Endothelial cell of umbilical vein (primary cell): ENCODE measurements around the gene MIER2. TPM values are rescaled to one million over a fixed set of nuclear protein-coding genes. Genes with fewer than 3 reads are reported as not detected.

Experiments
- BruUV-seq: library from RNA; stranded (reverse); fragments of 400-500 nt; replicated peaks from 2 replicates; lab custom pipeline; 2021; lab: Mats Ljungman, UMichigan
- CTCF ChIA-PET: fragments of 300-600, 350-600 bp; sonication (Branson Sonifier 250); formaldehyde crosslinking; loops from one replicate; lab custom pipeline; 2021; ENCODE audit warnings: antibody characterized with exemption, inconsistent platforms; lab: Charles Lee
- POLR2A ChIA-PET: fragments of 300-600, 350-600 bp; sonication (Branson Sonifier 250); formaldehyde crosslinking; loops from one replicate; lab custom pipeline; 2021; ENCODE audit warnings: antibody characterized with exemption, inconsistent platforms; lab: Charles Lee
- DNase-seq: peaks from one replicate; pipeline ENCODE4 v3.0.0-alpha.2; 2011; ENCODE audit warnings: low read depth, low spot score
- FAIRE-seq: peaks from 2 replicates; lab custom pipeline; 2011; peaks lifted over from hg19 to GRCh38; lab: Jason Lieb, UNC
- H2AFZ ChIP-seq: 2 replicates; pipeline ENCODE4 v1.6.0; 2012; ENCODE audit warnings: low read depth, low read length, control low read depth, inconsistent platforms
- H3K27ac ChIP-seq: 2 replicates; pipeline ENCODE4 v1.5.1; 2011; ENCODE audit warnings: low read depth, mild to moderate bottlenecking, control low read depth, low read length, moderate library complexity; ENCODE audit not compliant: insufficient read depth
- H3K27me3 ChIP-seq, 2 experiments: 2 replicates each; pipeline versions ENCODE4 v1.6.0 to v1.6.1; 2011; ENCODE audit warnings: low read length in 2 of 2, mixed read lengths in 1 of 2; ENCODE audit not compliant: control insufficient read depth in 2 of 2, insufficient read depth in 2 of 2
- H3K36me3 ChIP-seq, 2 experiments: 2 replicates in 1 of 2; 3 replicates in 1 of 2; pipeline ENCODE4 v1.5.1; 2011; ENCODE audit warnings: low read length in 2 of 2, mild to moderate bottlenecking in 1 of 2, moderate library complexity in 1 of 2; ENCODE audit not compliant: control insufficient read depth in 2 of 2, insufficient read depth in 2 of 2; ENCODE audit errors: extremely low read depth in 1 of 2
- H3K4me1 ChIP-seq: 3 replicates; pipeline ENCODE4 v1.5.1; 2011; ENCODE audit warnings: mild to moderate bottlenecking, low read length; ENCODE audit not compliant: control insufficient read depth, insufficient read depth; ENCODE audit errors: extremely low read depth
- H3K4me2 ChIP-seq: 2 replicates; pipeline ENCODE4 v1.6.1; 2011; ENCODE audit warnings: low read length, control low read depth, mixed read lengths; ENCODE audit not compliant: insufficient read depth
- H3K4me3 ChIP-seq, 3 experiments: fragments of 200-600 bp in 1 of 3; sonication (generic), shearing (Covaris generic) in 1 of 3; replicated peaks in 1 of 3; 2 replicates each; pipeline ENCODE4 v1.5.1; 2011 to 2016; ENCODE audit warnings: control low read depth in 3 of 3, low read length in 3 of 3, mild to moderate bottlenecking in 2 of 3, inconsistent platforms in 1 of 3, low read depth in 1 of 3, moderate library complexity in 1 of 3; ENCODE audit not compliant: insufficient read depth in 1 of 3
- H3K79me2 ChIP-seq: 2 replicates; pipeline ENCODE4 v1.6.0; 2012; ENCODE audit warnings: low read length, inconsistent platforms; ENCODE audit not compliant: control insufficient read depth, insufficient read depth
- H3K9ac ChIP-seq: replicated peaks from 2 replicates; pipeline ENCODE3; 2011; ENCODE audit warnings: low read length, control low read depth; ENCODE audit not compliant: insufficient read depth; ENCODE audit errors: extremely low read depth
- H3K9me1 ChIP-seq: replicated peaks from 3 replicates; pipeline ENCODE4 v1.6.0; 2011; ENCODE audit warnings: mild to moderate bottlenecking, low read length; ENCODE audit not compliant: control insufficient read depth, insufficient read depth; ENCODE audit errors: extremely low read depth
- H3K9me3 ChIP-seq: replicated peaks from 2 replicates; pipeline ENCODE4 v1.5.1; 2012; ENCODE audit warnings: low read length, inconsistent platforms; ENCODE audit not compliant: control insufficient read depth, insufficient read depth
- H4K20me1 ChIP-seq: replicated peaks from 2 replicates; pipeline ENCODE3; 2011; ENCODE audit warnings: mild to moderate bottlenecking, low read length; ENCODE audit not compliant: control insufficient read depth, insufficient read depth; ENCODE audit errors: extremely low read depth
- CTCF ChIP-seq, 2 donors: IDR thresholded peaks; 1 replicate in 1 of 2; 2 replicates in 1 of 2; pipeline ENCODE4 v1.5.1; 2011; ENCODE audit warnings: low read length in 2 of 2, mild to moderate bottlenecking in 2 of 2, moderate library complexity in 2 of 2, control low read depth in 1 of 2, inconsistent platforms in 1 of 2, low read depth in 1 of 2; ENCODE audit not compliant: insufficient read depth in 1 of 2; ENCODE audit errors: extremely low read depth in 1 of 2
- EZH2 ChIP-seq: IDR thresholded peaks from 2 replicates; pipeline ENCODE4 v1.6.1; 2012; ENCODE audit warnings: borderline replicate concordance, low read depth, mild to moderate bottlenecking, moderate library complexity, low read length, inconsistent platforms; ENCODE audit not compliant: severe bottlenecking
- FOS ChIP-seq: IDR thresholded peaks from 2 replicates; pipeline ENCODE4 v1.6.1; 2011; ENCODE audit warnings: mild to moderate bottlenecking, low read length, moderate library complexity, borderline replicate concordance; ENCODE audit not compliant: insufficient read depth
- JUN ChIP-seq: IDR thresholded peaks from 2 replicates; pipeline ENCODE4 v1.6.1; 2011; ENCODE audit warnings: borderline replicate concordance, low read depth; ENCODE audit not compliant: insufficient read length, insufficient read depth
- MYC ChIP-seq: IDR thresholded peaks from one replicate; pipeline ENCODE4 v1.6.1; 2011; ENCODE audit warnings: mild to moderate bottlenecking, low read depth, low read length
- POLR2A ChIP-seq: IDR thresholded peaks from 2 replicates; pipeline ENCODE4 v1.6.1; 2012; ENCODE audit warnings: low read depth, mild to moderate bottlenecking, control low read depth, low read length
- POLR2AphosphoS5 ChIP-seq: IDR thresholded peaks from 2 replicates; pipeline ENCODE4 v1.6.1; 2012; ENCODE audit warnings: low read depth, mild to moderate bottlenecking, control low read depth, low read length, moderate library complexity; ENCODE audit not compliant: insufficient read depth
- dilution Hi-C: fragments of 300-500 bp; cut with MboI; formaldehyde crosslinking; loops from one replicate; pipeline ENCODE4 v1.15.0; 2019; ENCODE audit warnings: low sequenced_read_pairs; ENCODE audit not compliant: extremely low pct_ligation_motif_present
- intact Hi-C: fragments of 100-400 bp; cut with micrococcal nuclease; formaldehyde crosslinking; loops from one replicate; pipeline ENCODE4 v1.10.0; 2022
- polyA plus RNA-seq, 4 experiments: library from polyadenylated mRNA; depleted of rRNA in 3 of 4; stranded (reverse) in 3 of 4; unstranded in 1 of 4; fragments of >200 nt; gene quantifications; 2 replicates each; pipeline versions ENCODE4 v1.2.1 to v1.2.3, GENCODE V29; 2011 to 2012; ENCODE audit warnings: missing spikeins in 1 of 4
- total RNA-seq: library from RNA; stranded (reverse); gene quantifications from 2 replicates; pipeline ENCODE4 v1.2.3, GENCODE V29; 2021
- TF ChIP-seq, protein P1 (sequence below): IDR thresholded peaks from 2 replicates; pipeline ENCODE4 v1.6.1; 2011; ENCODE audit not compliant: insufficient read depth, insufficient read length

Gene MIER2
- total and polyA plus RNA-seq, 2 donors (not counting 3 experiments of a cell fraction or from before 2014, with no cell fraction given), result 20.3 to 44.9 TPM

DNA sequence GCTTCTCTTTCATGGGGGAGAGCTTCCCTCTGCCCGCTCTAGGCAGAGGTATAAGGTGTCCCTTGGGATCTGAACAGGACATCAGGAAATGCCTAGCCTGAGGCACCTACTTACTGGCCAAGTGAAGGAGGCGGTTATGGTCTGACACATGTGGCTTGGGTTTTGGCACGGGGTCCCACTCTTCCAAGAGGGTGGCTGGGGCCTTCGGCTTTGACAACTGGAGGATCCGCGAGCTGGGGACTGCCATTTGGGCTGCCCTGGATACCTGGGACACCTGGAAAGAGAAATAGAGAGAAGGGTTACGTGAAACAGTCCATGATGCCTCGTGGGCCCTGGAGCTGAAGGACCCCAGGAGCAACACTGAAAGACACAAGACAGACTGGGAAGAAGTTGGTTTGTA, 22.4 kb upstream of the MIER2 start:
- Histone ChIP-seq H3K9me3 (no peaks in the 10 kb centered on the region), H3K36me3 (no peaks in the 10 kb centered on the region), H3K4me2 (no peak overlapping the region), H3K9ac (no peak overlapping the region), H3K4me1 (no peaks in the 10 kb centered on the region), H3K9me1 (no peaks in the 10 kb centered on the region), H3K27me3 (peaks cover 0 to 4% of the 10 kb centered on the region in 2 experiments), H3K4me3 (no peak overlapping the region), H3K27ac (no peak overlapping the region), H2AFZ (no peak overlapping the region), H4K20me1 (no peaks in the 10 kb centered on the region), H3K79me2 (no peaks in the 10 kb centered on the region)
- DNase-seq, result no peak
- TF ChIP-seq CTCF (IDR thresholded peaks at IDR 0.05; ENCODE audit: extremely low read depth in 1 of 2, insufficient read depth in 1 of 2, low read depth in 1 of 2, low read length in 2 of 2) (no peak), FOS (no peak), MYC (no peak), POLR2A (no peak), JUN (no peak), EZH2 (no peak), POLR2AphosphoS5 (no peak)
- TF ChIP-seq, protein P1, sequence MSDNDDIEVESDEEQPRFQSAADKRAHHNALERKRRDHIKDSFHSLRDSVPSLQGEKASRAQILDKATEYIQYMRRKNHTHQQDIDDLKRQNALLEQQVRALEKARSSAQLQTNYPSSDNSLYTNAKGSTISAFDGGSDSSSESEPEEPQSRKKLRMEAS, result no peak
- FAIRE-seq, result no peak
- intact Hi-C loops, result no loop called here
- dilution Hi-C loops, result no loop called here
- ChIA-PET POLR2A (no interaction called here), CTCF (no interaction called here)
- no TSS peak for BruUV-seq
